GM21360 (cell line): ENCODE results near the gene GIGYF2.
A peak's percentile ranks its signal among the peaks of the same experiment; 100 is the strongest.
"Not testable (repeated sequence)": the region's sequence is repeated elsewhere in the genome, so short reads cannot be mapped to it uniquely, and the experiment has no call there.

Source experiments
- ATAC-seq: cut with Tn5 transposase; IDR thresholded peaks from one replicate; pipeline ENCODE4 v1.9.1; 2021; ENCODE audit warnings: mild to moderate bottlenecking, moderate library complexity; ENCODE audit not compliant: unreplicated experiment

The GIGYF2 gene

GRCh38 chr2:232689152-232689910 is 7.8 kb upstream of the GIGYF2 start:
- no peak for ATAC-seq

GRCh38 chr2:232691117-232691516 is 6.0 kb upstream of the GIGYF2 start:
- ATAC-seq = not testable (repeated sequence)

- ATAC-seq = no peak
Observed at GRCh38 chr2:232693344-232693743, 3.8 kb upstream of the GIGYF2 start.

GRCh38 chr2:232696609-232697058 is 497 bp upstream of the GIGYF2 start:
- no peak for ATAC-seq

GRCh38 chr2:232697807-232698110 is 628 bp downstream of the GIGYF2 start:
- ATAC-seq = peak; percentile 16

GRCh38 chr2:232698556-232699091 is 1.5 kb downstream of the GIGYF2 start:
- no peak for ATAC-seq

GRCh38 chr2:232699110-232699509 is 2.0 kb downstream of the GIGYF2 start:
- no peak for ATAC-seq

GRCh38 chr2:232700154-232700553 is 3.0 kb downstream of the GIGYF2 start:
- ATAC-seq = no peak

GRCh38 chr2:232707076-232707475 is 9.9 kb downstream of the GIGYF2 start:
- no peak for ATAC-seq

- no peak for ATAC-seq
Observed at GRCh38 chr2:232713505-232713904, 16.4 kb downstream of the GIGYF2 start.

- ATAC-seq = no peak
Observed at GRCh38 chr2:232714969-232715368, 17.8 kb downstream of the GIGYF2 start.

- ATAC-seq = not testable (repeated sequence)
Observed at GRCh38 chr2:232720056-232720455, 22.9 kb downstream of the GIGYF2 start.

GRCh38 chr2:232721261-232721660 is 24.1 kb downstream of the GIGYF2 start:
- ATAC-seq = no peak

GRCh38 chr2:232721882-232722281 is 24.8 kb downstream of the GIGYF2 start:
- no peak for ATAC-seq

- no peak for ATAC-seq
Observed at GRCh38 chr2:232723027-232723426, 25.9 kb downstream of the GIGYF2 start.

- ATAC-seq = no peak
Observed at GRCh38 chr2:232728785-232729184, 31.7 kb downstream of the GIGYF2 start.

GRCh38 chr2:232731470-232731869 is 34.3 kb downstream of the GIGYF2 start:
- ATAC-seq = no peak

- no peak for ATAC-seq
Observed at GRCh38 chr2:232741294-232741693, 44.2 kb downstream of the GIGYF2 start.

- ATAC-seq = no peak
Observed at GRCh38 chr2:232741972-232742371, 44.8 kb downstream of the GIGYF2 start.

GRCh38 chr2:232744963-232745362 is 47.8 kb downstream of the GIGYF2 start:
- ATAC-seq = no peak

GRCh38 chr2:232748038-232748437 is 50.9 kb downstream of the GIGYF2 start:
- no peak for ATAC-seq

- ATAC-seq = no peak
Observed at GRCh38 chr2:232749331-232749730, 52.2 kb downstream of the GIGYF2 start.
